Measurements from ENCODE around the gene DCBLD1.

DCBLD1 gene

DNA sequence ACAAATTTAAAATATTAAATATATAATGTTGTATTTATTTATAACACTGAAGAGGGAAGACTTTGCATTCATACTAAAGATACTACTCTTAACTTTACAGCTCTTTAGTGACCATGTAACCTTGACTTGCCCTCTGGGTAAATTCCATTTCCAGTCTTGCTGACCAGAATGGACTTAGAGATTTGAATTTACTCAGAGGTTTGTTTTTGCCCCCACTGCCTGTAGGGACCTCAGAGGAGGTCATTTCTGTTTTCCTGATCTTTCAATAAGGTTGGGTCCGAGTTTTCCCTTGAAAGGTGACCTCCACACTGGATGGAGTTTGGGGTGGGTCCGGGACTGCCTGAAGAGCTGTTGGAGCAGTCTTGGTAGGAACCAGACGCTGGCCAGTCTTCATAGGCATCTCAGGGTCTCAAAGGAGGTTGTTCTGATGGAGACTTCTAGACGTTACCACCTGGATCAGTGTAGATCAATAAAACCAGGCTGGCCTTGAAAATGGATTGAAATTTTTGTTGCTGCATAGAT lies 26.0 kb downstream of the DCBLD1 start:
- TF ChIP-seq, protein P1, sequence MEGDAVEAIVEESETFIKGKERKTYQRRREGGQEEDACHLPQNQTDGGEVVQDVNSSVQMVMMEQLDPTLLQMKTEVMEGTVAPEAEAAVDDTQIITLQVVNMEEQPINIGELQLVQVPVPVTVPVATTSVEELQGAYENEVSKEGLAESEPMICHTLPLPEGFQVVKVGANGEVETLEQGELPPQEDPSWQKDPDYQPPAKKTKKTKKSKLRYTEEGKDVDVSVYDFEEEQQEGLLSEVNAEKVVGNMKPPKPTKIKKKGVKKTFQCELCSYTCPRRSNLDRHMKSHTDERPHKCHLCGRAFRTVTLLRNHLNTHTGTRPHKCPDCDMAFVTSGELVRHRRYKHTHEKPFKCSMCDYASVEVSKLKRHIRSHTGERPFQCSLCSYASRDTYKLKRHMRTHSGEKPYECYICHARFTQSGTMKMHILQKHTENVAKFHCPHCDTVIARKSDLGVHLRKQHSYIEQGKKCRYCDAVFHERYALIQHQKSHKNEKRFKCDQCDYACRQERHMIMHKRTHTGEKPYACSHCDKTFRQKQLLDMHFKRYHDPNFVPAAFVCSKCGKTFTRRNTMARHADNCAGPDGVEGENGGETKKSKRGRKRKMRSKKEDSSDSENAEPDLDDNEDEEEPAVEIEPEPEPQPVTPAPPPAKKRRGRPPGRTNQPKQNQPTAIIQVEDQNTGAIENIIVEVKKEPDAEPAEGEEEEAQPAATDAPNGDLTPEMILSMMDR (IDR thresholded peaks at IDR 0.05) = no peak

DNA sequence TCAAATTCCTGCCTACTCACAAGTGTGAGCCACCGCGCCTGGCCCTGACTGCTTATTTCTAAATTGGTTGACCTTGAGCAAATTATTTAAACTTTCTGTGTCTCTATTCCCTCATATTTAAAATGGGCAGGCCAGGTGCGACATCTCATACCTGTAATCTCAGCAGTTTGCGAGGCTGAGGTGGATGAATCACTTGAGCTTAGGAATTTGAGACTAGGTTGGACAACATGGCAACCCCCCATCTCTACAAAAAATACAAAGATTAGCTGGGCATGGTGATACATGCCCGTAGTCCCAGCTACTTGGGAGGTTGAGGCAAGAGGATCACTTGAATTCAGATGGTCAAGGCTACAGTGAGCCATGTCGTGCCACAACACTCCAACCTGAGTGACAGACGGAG lies 26.5 kb downstream of the DCBLD1 start:
- H3K36me3 ChIP-seq = no peaks in the 10 kb centered on the region
- no peaks in the 10 kb centered on the region for H3K27me3 ChIP-seq
- H3K4me3 ChIP-seq = no peak overlapping the region
- H3K4me1 ChIP-seq = peaks cover 0 to 26% (median 7%) of the 10 kb centered on the region in 4 donors
- intact Hi-C loops (cut with DNase I; ENCODE audit: low total_unique reads) = no loop called here
- no peaks in the 10 kb centered on the region for H3K9me3 ChIP-seq
- DNase-seq = no peak
- H3K27ac ChIP-seq = no peak overlapping the region
- TF ChIP-seq, protein P1 (IDR thresholded peaks at IDR 0.05) = no peak

More for the DNA sequence above, 26.0 kb downstream of the DCBLD1 start:
- H3K9me3 ChIP-seq = no peaks in the 10 kb centered on the region
- H3K27me3 ChIP-seq = no peaks in the 10 kb centered on the region
- no peak for DNase-seq
- H3K36me3 ChIP-seq = no peaks in the 10 kb centered on the region
- no peak overlapping the region for H3K27ac ChIP-seq
- no peak overlapping the region for H3K4me3 ChIP-seq
- intact Hi-C loops (cut with DNase I; ENCODE audit: low total_unique reads) = no loop called here
- H3K4me1 ChIP-seq = peaks cover 0 to 21% (median 7%) of the 10 kb centered on the region in 4 donors

DNA sequence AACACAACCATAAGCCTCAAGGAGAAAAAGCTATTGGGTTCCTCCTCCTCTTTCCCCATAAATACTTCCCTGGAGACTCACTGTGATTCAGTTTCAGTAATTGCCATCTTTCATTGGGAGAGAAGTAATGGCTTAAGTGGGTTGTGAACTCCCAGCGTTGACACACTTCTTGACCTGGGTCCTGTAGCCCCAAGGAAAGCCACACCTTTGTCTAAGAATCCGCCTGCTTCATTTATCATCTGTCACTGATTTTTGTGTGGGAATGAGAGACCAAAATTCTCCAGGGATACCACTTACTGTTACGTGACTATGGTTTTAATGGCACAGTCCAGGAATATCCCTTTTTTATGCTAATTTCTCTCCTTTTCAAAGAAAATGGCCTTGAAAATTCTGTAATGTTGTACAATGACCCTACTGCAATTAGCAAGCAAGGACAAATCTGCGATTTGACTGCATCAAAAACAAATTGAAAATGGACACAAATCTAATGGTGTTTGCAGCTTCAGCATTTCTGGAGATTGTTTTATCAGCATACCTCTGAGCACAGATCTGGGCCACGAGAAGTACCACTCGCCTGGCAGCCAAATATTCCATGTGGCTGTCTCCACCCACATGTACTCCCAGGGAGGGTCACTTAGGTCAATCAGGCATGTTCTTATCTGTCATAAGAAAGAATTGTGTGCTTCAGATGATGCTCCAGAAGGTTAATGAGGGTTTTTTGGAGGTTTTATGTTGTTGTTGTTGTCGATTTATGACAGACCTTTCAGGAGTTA lies 29.8 kb downstream of the DCBLD1 start:
- DNase-seq = no peak
- no peaks in the 10 kb centered on the region for H3K36me3 ChIP-seq
- H3K4me3 ChIP-seq = no peak overlapping the region
- TF ChIP-seq, protein P1 (IDR thresholded peaks at IDR 0.05) = no peak
- peaks cover 0 to 16% (median 2%) of the 10 kb centered on the region in 4 donors for H3K4me1 ChIP-seq
- no peaks in the 10 kb centered on the region for H3K27me3 ChIP-seq
- H3K9me3 ChIP-seq = no peaks in the 10 kb centered on the region
- intact Hi-C loops (cut with DNase I; ENCODE audit: low total_unique reads) = no loop called here
- H3K27ac ChIP-seq = no peak overlapping the region

DNA sequence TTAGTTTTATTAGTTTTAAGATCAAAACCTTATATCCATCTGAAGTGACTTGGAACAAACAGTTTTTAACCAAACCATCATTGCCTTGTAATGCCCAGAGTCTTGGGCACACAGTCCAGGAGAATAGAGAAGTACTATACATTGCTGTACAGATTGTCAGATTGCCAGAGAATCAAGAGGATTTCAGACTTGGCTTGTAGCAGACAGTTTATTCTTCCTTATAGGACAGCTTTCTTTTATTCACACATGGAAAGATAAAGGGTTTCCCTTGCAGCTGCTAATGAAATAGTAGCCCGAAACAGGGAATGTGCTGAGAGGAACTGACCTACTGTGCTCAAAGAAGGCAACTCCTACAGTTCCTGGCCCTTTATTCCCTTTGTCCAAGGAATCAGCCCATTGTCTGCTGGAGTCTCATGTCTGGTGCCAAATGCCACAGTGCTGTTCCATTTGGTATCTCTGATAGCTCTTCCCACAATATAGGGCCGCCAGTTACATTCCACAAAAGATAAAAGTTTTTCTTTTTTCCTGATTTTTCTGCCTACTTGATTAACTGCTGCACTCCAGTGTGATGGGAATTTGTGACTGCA lies 30.6 kb downstream of the DCBLD1 start:
- TF ChIP-seq, protein P1 (IDR thresholded peaks at IDR 0.05) = no peak
- no peak overlapping the region for H3K27ac ChIP-seq
- H3K27me3 ChIP-seq = no peaks in the 10 kb centered on the region
- H3K4me3 ChIP-seq = no peak overlapping the region
- H3K9me3 ChIP-seq = no peaks in the 10 kb centered on the region
- no peak for DNase-seq
- intact Hi-C loops (cut with DNase I; ENCODE audit: low total_unique reads) = no loop called here
- no peaks in the 10 kb centered on the region for H3K36me3 ChIP-seq
- peaks cover 0 to 14% (median 0%) of the 10 kb centered on the region in 4 donors for H3K4me1 ChIP-seq

DNA sequence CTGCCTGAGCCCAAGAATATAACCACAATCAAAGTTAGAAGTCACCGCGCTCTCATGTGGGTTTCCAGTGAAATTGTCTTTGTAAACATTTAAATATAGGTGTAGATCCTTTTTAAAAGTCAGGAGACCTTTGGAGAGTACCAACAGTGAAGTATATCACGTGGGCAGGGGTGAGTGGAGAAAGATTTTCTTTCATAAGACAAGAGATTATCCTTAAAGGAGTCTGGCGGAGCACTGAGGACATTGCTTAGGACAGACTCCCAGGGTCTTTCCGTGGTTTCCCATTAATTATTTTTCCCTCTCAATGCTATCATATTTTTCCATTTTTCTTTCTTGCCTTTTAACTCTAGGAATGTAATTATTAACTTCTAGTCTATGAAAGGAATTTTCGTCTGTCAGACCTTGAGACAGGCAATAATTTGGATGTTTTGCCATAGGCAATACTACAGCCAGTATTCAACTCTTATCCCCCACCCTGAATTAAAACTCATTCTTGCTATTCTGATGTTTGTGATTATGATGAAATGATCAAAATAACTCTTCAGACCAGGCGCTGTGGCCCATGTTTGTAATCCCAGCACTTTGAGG lies 31.4 kb downstream of the DCBLD1 start:
- Histone ChIP-seq H3K27me3 (no peaks in the 10 kb centered on the region), H3K4me3 (no peak overlapping the region), H3K27ac (no peak overlapping the region), H3K36me3 (no peaks in the 10 kb centered on the region), H3K4me1 (peaks cover 0 to 14% (median 0%) of the 10 kb centered on the region in 4 donors), H3K9me3 (no peaks in the 10 kb centered on the region)
- no peak for DNase-seq
- TF ChIP-seq, protein P1 (IDR thresholded peaks at IDR 0.05) = no peak
- intact Hi-C loops (cut with DNase I; ENCODE audit: low total_unique reads) = no loop called here
